WTC11 (cell line): ENCODE data around the gene RIPOR3. TPM values are rescaled to one million over a fixed set of nuclear protein-coding genes. Genes with fewer than 3 reads are reported as not detected.

Source experiments
- ATAC-seq: fragments of 200-7000 bp; cut with Tn5 transposase; 2 replicates; pipeline ENCODE4 v1.10.0; 2021; ENCODE audit warnings: mild to moderate bottlenecking, moderate library complexity
- CTCF ChIA-PET: fragments of 300-600 bp; sonication (Branson Sonifier 250); formaldehyde crosslinking; loops from one replicate; lab custom pipeline; 2021; ENCODE audit warnings: antibody characterized with exemption; lab: Charles Lee
- POLR2A ChIA-PET: fragments of 350-600 bp; sonication (Branson Sonifier 250); formaldehyde crosslinking; loops from one replicate; lab custom pipeline; 2021; ENCODE audit warnings: antibody characterized with exemption; lab: Charles Lee
- DNase-seq: peaks from one replicate; pipeline ENCODE4 v3.0.0; 2021; ENCODE audit warnings: low spot score
- H3K27ac Mint-ChIP-seq: 2 replicates; pipeline ENCODE4 v1.8.0; 2021; ENCODE audit warnings: mixed read lengths
- H3K27me3 Mint-ChIP-seq: 2 replicates; pipeline ENCODE4 v1.8.0; 2021; ENCODE audit warnings: low read depth, mild to moderate bottlenecking, moderate library complexity, mixed read lengths
- H3K36me3 Mint-ChIP-seq: 2 replicates; pipeline ENCODE4 v1.8.0; 2021; ENCODE audit warnings: mixed read lengths
- H3K4me1 Mint-ChIP-seq: 2 replicates; pipeline ENCODE4 v1.8.0; 2022; ENCODE audit warnings: mixed read lengths
- H3K4me3 Mint-ChIP-seq: 2 replicates; pipeline ENCODE4 v1.8.0; 2021; ENCODE audit warnings: mild to moderate bottlenecking, moderate library complexity, mixed read lengths
- H3K9me3 Mint-ChIP-seq: 2 replicates; pipeline ENCODE4 v1.8.0; 2021; ENCODE audit warnings: mixed read lengths
- FOXJ3 ChIP-seq: sonication (generic); formaldehyde crosslinking; IDR thresholded peaks from 2 replicates; pipeline ENCODE4 v1.9.0; 2021; ENCODE audit warnings: missing genetic modification reagents, mild to moderate bottlenecking, borderline replicate concordance
- JAZF1 ChIP-seq: fragments of 250-450 bp; sonication (Bioruptor Pico); IDR thresholded peaks from 2 replicates; pipeline ENCODE4 v1.9.0; 2021; ENCODE audit warnings: moderate library complexity, mild to moderate bottlenecking, inconsistent platforms
- KAT7 ChIP-seq: sonication (generic); formaldehyde crosslinking; IDR thresholded peaks from 2 replicates; pipeline ENCODE4 v1.8.1; 2023; ENCODE audit warnings: missing genetic modification reagents, mild to moderate bottlenecking, borderline replicate concordance
- NFYB ChIP-seq: sonication (generic); formaldehyde crosslinking; conservative IDR thresholded peaks from 2 replicates; pipeline ENCODE4 v1.8.0; 2022; ENCODE audit warnings: low read depth, missing genetic modification reagents
- NR3C1 ChIP-seq: sonication (generic); formaldehyde crosslinking; conservative IDR thresholded peaks from 2 replicates; pipeline ENCODE4 v1.8.1; 2023; ENCODE audit warnings: low read depth, mild to moderate bottlenecking, missing genetic modification reagents
- RORB ChIP-seq: fragments of 250-450 bp; sonication (Bioruptor Pico); IDR thresholded peaks from 2 replicates; pipeline ENCODE4 v1.9.0; 2021; ENCODE audit warnings: mild to moderate bottlenecking
- SP1 ChIP-seq: sonication (generic); formaldehyde crosslinking; conservative IDR thresholded peaks from 2 replicates; pipeline ENCODE4 v1.8.1; 2022; ENCODE audit warnings: missing genetic modification reagents
- ZNF219 ChIP-seq: sonication (generic); formaldehyde crosslinking; IDR thresholded peaks from 2 replicates; pipeline ENCODE4 v1.8.0; 2023; ENCODE audit warnings: missing genetic modification reagents, mild to moderate bottlenecking, borderline replicate concordance
- ZNF396 ChIP-seq: fragments of 250-450 bp; sonication (Bioruptor Pico); IDR thresholded peaks from 2 replicates; pipeline ENCODE4 v1.8.0; 2021; ENCODE audit warnings: mild to moderate bottlenecking, moderate library complexity, borderline replicate concordance
- total RNA-seq: library from RNA; stranded (reverse); gene quantifications from 3 replicates; pipeline ENCODE4 v1.2.3, GENCODE V29; 2021
- TF ChIP-seq, protein P1 (sequence below): fragments of 250-450 bp; sonication (Bioruptor Pico); IDR thresholded peaks from 2 replicates; pipeline ENCODE4 v2.1.2; 2022; ENCODE audit warnings: mild to moderate bottlenecking, moderate library complexity
- TF ChIP-seq, protein P2 (sequence below): sonication (generic); formaldehyde crosslinking; IDR thresholded peaks from 2 replicates; pipeline ENCODE4 v1.8.1; 2023; ENCODE audit warnings: mild to moderate bottlenecking, missing genetic modification reagents, borderline replicate concordance
- TF ChIP-seq, protein P3 (sequence below): sonication (generic); formaldehyde crosslinking; IDR thresholded peaks from 2 replicates; pipeline ENCODE4 v1.8.1; 2022; ENCODE audit warnings: missing genetic modification reagents, borderline replicate concordance
- TF ChIP-seq, protein P4 (sequence below): sonication (generic); formaldehyde crosslinking; IDR thresholded peaks from 2 replicates; pipeline ENCODE4 v1.8.1; 2022; ENCODE audit warnings: low read depth, mild to moderate bottlenecking, moderate library complexity, missing genetic modification reagents, borderline replicate concordance
- TF ChIP-seq, protein P5 (sequence below): sonication (generic); formaldehyde crosslinking; IDR thresholded peaks from 2 replicates; pipeline ENCODE4 v1.8.0; 2023; ENCODE audit warnings: mild to moderate bottlenecking, missing genetic modification reagents
- TF ChIP-seq, protein P6 (sequence below): fragments of 250-450 bp; sonication (Bioruptor Pico); IDR thresholded peaks from 2 replicates; pipeline ENCODE4 v1.9.0; 2021; ENCODE audit warnings: moderate library complexity, mild to moderate bottlenecking, inconsistent platforms, borderline replicate concordance

Gene RIPOR3
- total RNA-seq, 1 experiment from 2014 or later, result 6.5 TPM

DNA sequence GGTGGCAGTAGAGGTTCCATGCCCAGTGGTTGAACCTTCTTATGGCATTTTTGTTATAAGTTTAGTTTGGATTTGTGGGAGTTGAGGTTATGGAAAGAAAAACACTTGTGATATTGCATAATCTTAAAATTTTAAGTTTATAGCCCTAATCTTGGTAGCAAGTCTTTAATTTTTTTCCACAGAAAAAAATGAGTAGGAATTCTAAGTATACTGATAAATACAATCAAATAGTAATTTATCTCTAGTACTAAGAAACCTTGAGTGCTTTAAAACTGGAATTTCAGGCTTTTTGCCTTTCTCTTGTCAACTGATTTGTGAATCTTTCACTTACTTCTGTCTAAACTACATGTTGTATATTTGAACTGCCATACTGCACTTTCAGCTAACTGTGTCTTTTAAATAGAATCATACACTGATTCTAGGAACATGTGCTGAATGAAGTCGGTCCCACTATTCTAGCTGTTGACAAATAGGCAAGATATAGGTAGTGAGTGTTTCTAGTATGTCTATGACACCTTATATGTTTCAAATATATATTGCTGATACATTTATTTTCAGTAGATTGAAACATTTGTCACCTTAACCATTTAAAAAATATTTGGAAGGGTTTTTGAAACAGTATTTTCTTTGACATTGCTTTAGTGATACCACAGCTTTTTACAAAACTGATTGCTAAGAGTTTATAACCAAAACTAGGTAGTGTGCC, 42.5 kb upstream of the RIPOR3 start (continued):
- TF ChIP-seq, protein P1, sequence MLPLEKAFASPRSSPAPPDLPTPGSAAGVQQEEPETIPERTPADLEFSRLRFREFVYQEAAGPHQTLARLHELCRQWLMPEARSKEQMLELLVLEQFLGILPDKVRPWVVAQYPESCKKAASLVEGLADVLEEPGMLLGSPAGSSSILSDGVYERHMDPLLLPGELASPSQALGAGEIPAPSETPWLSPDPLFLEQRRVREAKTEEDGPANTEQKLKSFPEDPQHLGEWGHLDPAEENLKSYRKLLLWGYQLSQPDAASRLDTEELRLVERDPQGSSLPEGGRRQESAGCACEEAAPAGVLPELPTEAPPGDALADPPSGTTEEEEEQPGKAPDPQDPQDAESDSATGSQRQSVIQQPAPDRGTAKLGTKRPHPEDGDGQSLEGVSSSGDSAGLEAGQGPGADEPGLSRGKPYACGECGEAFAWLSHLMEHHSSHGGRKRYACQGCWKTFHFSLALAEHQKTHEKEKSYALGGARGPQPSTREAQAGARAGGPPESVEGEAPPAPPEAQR, result no peak
- no peak for TF ChIP-seq SP1

DNA sequence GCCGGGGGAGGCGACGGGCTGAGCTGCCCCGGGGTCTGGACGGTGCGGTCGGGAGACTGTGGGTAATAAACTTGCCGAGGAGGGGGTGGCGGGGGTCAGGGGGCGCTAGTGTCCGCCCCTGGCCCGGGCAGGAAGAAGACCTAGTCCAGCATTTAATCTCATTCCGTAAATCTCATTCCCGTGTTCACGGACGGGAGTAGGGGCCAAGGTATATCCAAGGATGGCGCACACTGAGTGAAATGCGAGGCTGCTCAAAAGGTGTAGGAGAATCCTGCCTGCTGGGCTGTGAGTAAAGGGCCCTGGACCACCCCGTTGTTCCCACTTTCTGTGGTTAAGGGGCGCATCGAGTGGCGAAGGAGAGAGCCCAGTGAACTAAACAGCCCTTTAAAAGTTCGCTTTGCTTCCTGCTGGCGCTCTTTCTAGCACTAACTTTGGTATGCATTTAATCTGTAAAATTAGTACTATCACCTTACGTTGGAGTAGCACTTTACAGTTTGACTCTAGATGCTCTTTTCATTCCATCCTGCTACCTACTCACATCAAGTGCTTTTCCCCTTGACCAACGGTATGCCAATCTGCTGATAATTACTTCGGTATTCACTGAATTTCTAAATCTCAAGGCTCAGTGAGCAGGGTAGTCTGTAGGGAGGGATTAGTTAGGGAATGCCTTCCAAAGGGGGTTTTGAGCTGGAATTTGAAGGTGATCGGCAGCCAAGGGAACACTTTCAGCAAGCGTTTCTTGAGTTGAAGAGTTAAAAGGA, 40.8 kb upstream of the RIPOR3 start:
- no peak for TF ChIP-seq SP1
- TF ChIP-seq, protein P2, sequence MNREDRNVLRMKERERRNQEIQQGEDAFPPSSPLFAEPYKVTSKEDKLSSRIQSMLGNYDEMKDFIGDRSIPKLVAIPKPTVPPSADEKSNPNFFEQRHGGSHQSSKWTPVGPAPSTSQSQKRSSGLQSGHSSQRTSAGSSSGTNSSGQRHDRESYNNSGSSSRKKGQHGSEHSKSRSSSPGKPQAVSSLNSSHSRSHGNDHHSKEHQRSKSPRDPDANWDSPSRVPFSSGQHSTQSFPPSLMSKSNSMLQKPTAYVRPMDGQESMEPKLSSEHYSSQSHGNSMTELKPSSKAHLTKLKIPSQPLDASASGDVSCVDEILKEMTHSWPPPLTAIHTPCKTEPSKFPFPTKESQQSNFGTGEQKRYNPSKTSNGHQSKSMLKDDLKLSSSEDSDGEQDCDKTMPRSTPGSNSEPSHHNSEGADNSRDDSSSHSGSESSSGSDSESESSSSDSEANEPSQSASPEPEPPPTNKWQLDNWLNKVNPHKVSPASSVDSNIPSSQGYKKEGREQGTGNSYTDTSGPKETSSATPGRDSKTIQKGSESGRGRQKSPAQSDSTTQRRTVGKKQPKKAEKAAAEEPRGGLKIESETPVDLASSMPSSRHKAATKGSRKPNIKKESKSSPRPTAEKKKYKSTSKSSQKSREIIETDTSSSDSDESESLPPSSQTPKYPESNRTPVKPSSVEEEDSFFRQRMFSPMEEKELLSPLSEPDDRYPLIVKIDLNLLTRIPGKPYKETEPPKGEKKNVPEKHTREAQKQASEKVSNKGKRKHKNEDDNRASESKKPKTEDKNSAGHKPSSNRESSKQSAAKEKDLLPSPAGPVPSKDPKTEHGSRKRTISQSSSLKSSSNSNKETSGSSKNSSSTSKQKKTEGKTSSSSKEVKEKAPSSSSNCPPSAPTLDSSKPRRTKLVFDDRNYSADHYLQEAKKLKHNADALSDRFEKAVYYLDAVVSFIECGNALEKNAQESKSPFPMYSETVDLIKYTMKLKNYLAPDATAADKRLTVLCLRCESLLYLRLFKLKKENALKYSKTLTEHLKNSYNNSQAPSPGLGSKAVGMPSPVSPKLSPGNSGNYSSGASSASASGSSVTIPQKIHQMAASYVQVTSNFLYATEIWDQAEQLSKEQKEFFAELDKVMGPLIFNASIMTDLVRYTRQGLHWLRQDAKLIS (CRISPR knock-in tag), result no peak
- TF ChIP-seq, protein P3, sequence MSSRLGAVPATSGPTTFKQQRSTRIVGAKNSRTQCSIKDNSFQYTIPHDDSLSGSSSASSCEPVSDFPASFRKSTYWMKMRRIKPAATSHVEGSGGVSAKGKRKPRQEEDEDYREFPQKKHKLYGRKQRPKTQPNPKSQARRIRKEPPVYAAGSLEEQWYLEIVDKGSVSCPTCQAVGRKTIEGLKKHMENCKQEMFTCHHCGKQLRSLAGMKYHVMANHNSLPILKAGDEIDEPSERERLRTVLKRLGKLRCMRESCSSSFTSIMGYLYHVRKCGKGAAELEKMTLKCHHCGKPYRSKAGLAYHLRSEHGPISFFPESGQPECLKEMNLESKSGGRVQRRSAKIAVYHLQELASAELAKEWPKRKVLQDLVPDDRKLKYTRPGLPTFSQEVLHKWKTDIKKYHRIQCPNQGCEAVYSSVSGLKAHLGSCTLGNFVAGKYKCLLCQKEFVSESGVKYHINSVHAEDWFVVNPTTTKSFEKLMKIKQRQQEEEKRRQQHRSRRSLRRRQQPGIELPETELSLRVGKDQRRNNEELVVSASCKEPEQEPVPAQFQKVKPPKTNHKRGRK (CRISPR knock-in tag), result no peak
- no peak for TF ChIP-seq RORB
- TF ChIP-seq, protein P4, sequence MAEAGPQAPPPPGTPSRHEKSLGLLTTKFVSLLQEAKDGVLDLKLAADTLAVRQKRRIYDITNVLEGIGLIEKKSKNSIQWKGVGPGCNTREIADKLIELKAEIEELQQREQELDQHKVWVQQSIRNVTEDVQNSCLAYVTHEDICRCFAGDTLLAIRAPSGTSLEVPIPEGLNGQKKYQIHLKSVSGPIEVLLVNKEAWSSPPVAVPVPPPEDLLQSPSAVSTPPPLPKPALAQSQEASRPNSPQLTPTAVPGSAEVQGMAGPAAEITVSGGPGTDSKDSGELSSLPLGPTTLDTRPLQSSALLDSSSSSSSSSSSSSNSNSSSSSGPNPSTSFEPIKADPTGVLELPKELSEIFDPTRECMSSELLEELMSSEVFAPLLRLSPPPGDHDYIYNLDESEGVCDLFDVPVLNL (CRISPR knock-in tag), result 0 out of 2 replicates have a peak, but pooled peaks have one; percentile 13
- TF ChIP-seq ZNF396 (CRISPR knock-in tag), result no peak
- TF ChIP-seq NR3C1 (CRISPR knock-in tag), result 0 out of 2 replicates have a peak, but pooled peaks have one; percentile 1
- 0 out of 2 replicates have a peak, but pooled peaks have one; percentile 9 for TF ChIP-seq NFYB (CRISPR knock-in tag)
- H3K9me3 Mint-ChIP-seq, result no peaks in the 10 kb centered on the region
- peaks cover 43% of the 10 kb centered on the region for H3K4me1 Mint-ChIP-seq
- H3K27ac Mint-ChIP-seq, result peak overlapping the region; percentile 67
- H3K36me3 Mint-ChIP-seq, result peaks cover 9% of the 10 kb centered on the region; the same call in 1 of the 2 replicates
- H3K4me3 Mint-ChIP-seq, result peak overlapping the region; percentile 78
- H3K27me3 Mint-ChIP-seq, result no peaks in the 10 kb centered on the region
- ChIA-PET CTCF (interaction anchor here (0.6 to 4.9 kb wide), 13 partner anchors 12 to 255 kb away, joined by 3 to 39 read pairs (median 3); partner anchors contain the start of gene BCAS4), POLR2A (interaction anchor here (1.4 to 2.0 kb wide), 2 partner anchors 68 to 200 kb away, joined by 4 to 7 read pairs; partner anchors contain the start of gene ADNP)
- DNase-seq (peak; percentile 21), ATAC-seq (peak; percentile 6)

DNA sequence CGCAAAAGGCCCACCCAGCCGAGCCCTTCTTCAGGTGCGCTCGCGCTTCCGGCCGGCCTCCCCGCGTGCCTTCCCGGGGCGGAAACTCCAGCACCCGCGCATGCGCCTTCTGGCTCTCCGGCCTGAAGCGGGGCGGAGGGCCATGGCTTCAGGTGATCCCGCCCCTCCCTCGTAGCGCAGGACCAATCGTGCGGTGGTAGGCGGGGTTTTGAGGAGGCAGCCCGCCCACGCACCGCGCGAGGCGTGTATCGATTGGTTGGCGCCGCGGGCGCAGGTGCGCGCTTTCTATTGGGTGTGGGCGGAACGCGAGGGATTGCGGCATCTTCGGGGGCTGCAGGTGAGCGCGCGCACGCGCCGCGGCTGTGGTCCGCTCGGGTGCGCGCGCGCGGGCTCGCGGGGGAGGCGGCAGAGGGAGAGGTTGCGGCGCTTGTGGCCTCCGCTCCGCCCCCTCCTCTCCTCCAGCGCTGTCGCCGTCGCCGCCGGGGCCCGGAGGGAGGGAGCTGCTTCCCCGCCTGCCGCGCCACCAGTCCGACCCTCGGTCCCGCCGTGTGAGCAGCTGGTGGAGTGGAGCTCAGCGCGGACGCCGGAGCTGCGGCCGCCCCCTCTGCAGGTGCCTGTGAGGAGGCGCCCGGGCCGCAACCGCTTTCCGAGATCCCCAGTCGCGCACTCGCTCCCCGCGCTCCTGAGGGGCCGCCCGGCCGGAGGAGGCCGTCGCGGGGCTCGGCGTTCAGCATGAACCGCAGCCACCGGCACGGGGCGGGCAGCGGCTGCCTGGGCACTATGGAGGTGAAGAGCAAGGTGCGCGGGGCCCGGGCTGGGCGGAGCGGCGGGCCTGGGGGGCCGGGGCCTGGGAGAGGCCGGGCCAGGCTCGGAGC, 40.0 kb upstream of the RIPOR3 start, which contains the start of gene PARD6B:
Gene PARD6B (plus strand): TSS at position 526 of the 875 bp plus-strand sequence. CDS start 207 bp downstream, at position 733.
- Mint-ChIP-seq H3K4me3 (peak within 1 kb of the TSS; percentile 79), H3K9me3 (no peaks in the 10 kb centered on the region), H3K27ac (peak within 1 kb of the TSS; percentile 95), H3K4me1 (peaks cover 40% of the 10 kb centered on the region), H3K27me3 (no peaks in the 10 kb centered on the region), H3K36me3 (peaks cover 9% of the 10 kb centered on the region; the same call in 1 of the 2 replicates)
- peak; percentile 95 for ATAC-seq
- DNase-seq, result peak; percentile 99
- POLR2A ChIA-PET, result interaction anchor here (1.4 to 2.0 kb wide), 3 partner anchors 13 to 200 kb away, joined by 3 to 7 read pairs (median 4); partner anchors contain the start of gene ADNP
- CTCF ChIA-PET, result interaction anchor here (0.5 to 4.9 kb wide), 13 partner anchors 13 to 105 kb away, joined by 3 to 39 read pairs (median 4); partner anchors contain the start of gene BCAS4
- TF ChIP-seq ZNF219, result 0 out of 2 replicates have a peak, but pooled peaks have one; percentile 11
- TF ChIP-seq, protein P5, sequence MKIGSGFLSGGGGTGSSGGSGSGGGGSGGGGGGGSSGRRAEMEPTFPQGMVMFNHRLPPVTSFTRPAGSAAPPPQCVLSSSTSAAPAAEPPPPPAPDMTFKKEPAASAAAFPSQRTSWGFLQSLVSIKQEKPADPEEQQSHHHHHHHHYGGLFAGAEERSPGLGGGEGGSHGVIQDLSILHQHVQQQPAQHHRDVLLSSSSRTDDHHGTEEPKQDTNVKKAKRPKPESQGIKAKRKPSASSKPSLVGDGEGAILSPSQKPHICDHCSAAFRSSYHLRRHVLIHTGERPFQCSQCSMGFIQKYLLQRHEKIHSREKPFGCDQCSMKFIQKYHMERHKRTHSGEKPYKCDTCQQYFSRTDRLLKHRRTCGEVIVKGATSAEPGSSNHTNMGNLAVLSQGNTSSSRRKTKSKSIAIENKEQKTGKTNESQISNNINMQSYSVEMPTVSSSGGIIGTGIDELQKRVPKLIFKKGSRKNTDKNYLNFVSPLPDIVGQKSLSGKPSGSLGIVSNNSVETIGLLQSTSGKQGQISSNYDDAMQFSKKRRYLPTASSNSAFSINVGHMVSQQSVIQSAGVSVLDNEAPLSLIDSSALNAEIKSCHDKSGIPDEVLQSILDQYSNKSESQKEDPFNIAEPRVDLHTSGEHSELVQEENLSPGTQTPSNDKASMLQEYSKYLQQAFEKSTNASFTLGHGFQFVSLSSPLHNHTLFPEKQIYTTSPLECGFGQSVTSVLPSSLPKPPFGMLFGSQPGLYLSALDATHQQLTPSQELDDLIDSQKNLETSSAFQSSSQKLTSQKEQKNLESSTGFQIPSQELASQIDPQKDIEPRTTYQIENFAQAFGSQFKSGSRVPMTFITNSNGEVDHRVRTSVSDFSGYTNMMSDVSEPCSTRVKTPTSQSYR (CRISPR knock-in tag), result 0 out of 2 replicates have a peak, but pooled peaks have one; percentile 55
- TF ChIP-seq JAZF1 (CRISPR knock-in tag), result no peak
- TF ChIP-seq, protein P6, sequence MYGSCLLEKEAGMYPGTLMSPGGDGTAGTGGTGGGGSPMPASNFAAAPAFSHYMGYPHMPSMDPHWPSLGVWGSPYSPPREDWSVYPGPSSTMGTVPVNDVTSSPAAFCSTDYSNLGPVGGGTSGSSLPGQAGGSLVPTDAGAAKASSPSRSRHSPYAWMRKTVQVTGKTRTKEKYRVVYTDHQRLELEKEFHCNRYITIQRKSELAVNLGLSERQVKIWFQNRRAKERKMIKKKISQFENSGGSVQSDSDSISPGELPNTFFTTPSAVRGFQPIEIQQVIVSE (CRISPR knock-in tag), result no peak
- peak; percentile 95 for TF ChIP-seq KAT7 (CRISPR knock-in tag)
- no peak for TF ChIP-seq FOXJ3 (CRISPR knock-in tag)
